Upper lobe of left lung (tissue), 6 donors: ENCODE results near the gene FAM120C. TPM values are rescaled to one million over a fixed set of nuclear protein-coding genes. Genes with fewer than 3 reads are reported as not detected.

Experiments
- ATAC-seq, 2 donors: fragments of 200-7000 bp; cut with Tn5 transposase; one replicate each; pipeline ENCODE4 v1.9.1; 2022; ENCODE audit warnings: mild to moderate bottlenecking in 2 of 2, moderate library complexity in 2 of 2; ENCODE audit not compliant: low FRiP score in 2 of 2
- DNase-seq, 2 donors: peaks; one replicate each; pipeline ENCODE4 v3.0.0-alpha.2; 2019 to 2020
- H3K27ac ChIP-seq, 4 donors: fragments of 200-600 bp; sonication (generic); one replicate each; pipeline ENCODE4 v1.5.1; 2016 to 2019
- H3K27me3 ChIP-seq, 4 donors: fragments of 200-600 bp; sonication (generic); one replicate each; pipeline ENCODE4 v1.5.1; 2017 to 2019
- H3K36me3 ChIP-seq, 4 donors: fragments of 200-600 bp; sonication (generic); one replicate each; pipeline ENCODE4 v1.5.1; 2016 to 2019
- H3K4me1 ChIP-seq, 4 donors: fragments of 200-600 bp; sonication (generic); one replicate each; pipeline ENCODE4 v1.5.1; 2018 to 2019
- H3K4me3 ChIP-seq, 4 donors: fragments of 200-600 bp; sonication (generic); one replicate each; pipeline ENCODE4 v1.5.1; 2017 to 2019; ENCODE audit warnings: mild to moderate bottlenecking in 2 of 4, moderate library complexity in 1 of 4
- H3K9me3 ChIP-seq, 4 donors: fragments of 200-600 bp; sonication (generic); one replicate each; pipeline ENCODE4 v1.5.1; 2018 to 2019
- EP300 ChIP-seq, 4 donors: sonication (generic); formaldehyde crosslinking; IDR thresholded peaks; one replicate each; pipeline ENCODE4 v1.5.1; 2017; ENCODE audit warnings: antibody characterized with exemption in 4 of 4, control low read depth in 2 of 4
- POLR2A ChIP-seq, 4 donors: fragments of 450-650 bp; IDR thresholded peaks; one replicate each; pipeline ENCODE4 v1.5.1; 2016 to 2017; ENCODE audit warnings: antibody characterized with exemption in 4 of 4, mild to moderate bottlenecking in 2 of 4
- POLR2AphosphoS5 ChIP-seq, 2 donors: sonication (generic); formaldehyde crosslinking; IDR thresholded peaks; one replicate each; pipeline ENCODE4 v1.5.1; 2017; ENCODE audit warnings: antibody characterized with exemption in 2 of 2
- WGBS, 2 donors: methylation state at CpG; one replicate each; pipeline ENCODE4 v1.1.5; 2017 to 2018; 5-methylcytosine and 5-hydroxymethylcytosine counted together
- total RNA-seq, 6 donors: library from RNA; depleted of rRNA in 4 of 6; stranded (reverse); fragments of >200 nt in 4 of 6; gene quantifications; one replicate each; pipeline versions ENCODE4 v1.1.0 to v1.2.1, GENCODE V29; 2016 to 2021
- TF ChIP-seq, protein P1 (sequence below), 6 experiments: fragments of 450-650 bp in 4 of 6; fragments of 200-600 bp in 2 of 6; sonication (generic) in 2 of 6; IDR thresholded peaks; one replicate each; pipeline ENCODE4 v1.5.1; 2016 to 2019; ENCODE audit warnings: antibody characterized with exemption in 6 of 6
- donor health status: DM: no; HTN: no; CAD: no; lungs with moderate emphysema.
- donor health status: DM: no; HTN: yes; CAD: no; lungs with severe emphysema.

Gene FAM120C
- total RNA-seq, 6 donors from 2014 or later: 6.1 to 17.8 (median 12.1) TPM

DNA sequence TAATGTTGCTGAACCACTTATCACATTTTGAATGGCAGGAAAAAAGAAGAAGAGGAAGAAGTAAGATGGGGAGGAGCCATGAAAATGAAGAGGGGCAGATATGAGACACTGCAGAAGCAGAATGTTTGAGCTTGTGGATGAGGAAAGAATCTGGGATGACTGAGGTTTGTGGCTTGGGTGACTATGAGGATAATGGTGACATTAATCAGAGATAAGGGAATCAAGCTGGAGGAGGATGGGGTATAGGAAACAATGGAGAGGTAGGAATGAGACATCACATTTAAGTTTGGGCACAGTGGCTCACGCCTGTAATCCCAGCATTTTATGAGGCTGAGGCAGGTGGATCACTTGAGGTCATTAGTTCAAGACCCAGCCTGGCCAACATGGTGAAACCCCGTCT, 119.7 kb downstream of the FAM120C start:
- 80 to 100% methylated on average over 1 to 2 of the region's 2 CpGs for WGBS, 2 donors
- Histone ChIP-seq H3K4me1 (no peaks in the 10 kb centered on the region), H3K36me3 (no peaks in the 10 kb centered on the region), H3K27ac (no peak overlapping the region), H3K4me3 (no peak overlapping the region), H3K27me3 (no peaks in the 10 kb centered on the region), H3K9me3 (no peaks in the 10 kb centered on the region)
- DNase-seq: no peak
- no peak for ATAC-seq
- TF ChIP-seq, protein P1, sequence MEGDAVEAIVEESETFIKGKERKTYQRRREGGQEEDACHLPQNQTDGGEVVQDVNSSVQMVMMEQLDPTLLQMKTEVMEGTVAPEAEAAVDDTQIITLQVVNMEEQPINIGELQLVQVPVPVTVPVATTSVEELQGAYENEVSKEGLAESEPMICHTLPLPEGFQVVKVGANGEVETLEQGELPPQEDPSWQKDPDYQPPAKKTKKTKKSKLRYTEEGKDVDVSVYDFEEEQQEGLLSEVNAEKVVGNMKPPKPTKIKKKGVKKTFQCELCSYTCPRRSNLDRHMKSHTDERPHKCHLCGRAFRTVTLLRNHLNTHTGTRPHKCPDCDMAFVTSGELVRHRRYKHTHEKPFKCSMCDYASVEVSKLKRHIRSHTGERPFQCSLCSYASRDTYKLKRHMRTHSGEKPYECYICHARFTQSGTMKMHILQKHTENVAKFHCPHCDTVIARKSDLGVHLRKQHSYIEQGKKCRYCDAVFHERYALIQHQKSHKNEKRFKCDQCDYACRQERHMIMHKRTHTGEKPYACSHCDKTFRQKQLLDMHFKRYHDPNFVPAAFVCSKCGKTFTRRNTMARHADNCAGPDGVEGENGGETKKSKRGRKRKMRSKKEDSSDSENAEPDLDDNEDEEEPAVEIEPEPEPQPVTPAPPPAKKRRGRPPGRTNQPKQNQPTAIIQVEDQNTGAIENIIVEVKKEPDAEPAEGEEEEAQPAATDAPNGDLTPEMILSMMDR (IDR thresholded peaks at IDR 0.05): no peak
- TF ChIP-seq POLR2AphosphoS5 (IDR thresholded peaks at IDR 0.05) (no peak), POLR2A (IDR thresholded peaks at IDR 0.05) (no peak), EP300 (IDR thresholded peaks at IDR 0.05) (no peak)

DNA sequence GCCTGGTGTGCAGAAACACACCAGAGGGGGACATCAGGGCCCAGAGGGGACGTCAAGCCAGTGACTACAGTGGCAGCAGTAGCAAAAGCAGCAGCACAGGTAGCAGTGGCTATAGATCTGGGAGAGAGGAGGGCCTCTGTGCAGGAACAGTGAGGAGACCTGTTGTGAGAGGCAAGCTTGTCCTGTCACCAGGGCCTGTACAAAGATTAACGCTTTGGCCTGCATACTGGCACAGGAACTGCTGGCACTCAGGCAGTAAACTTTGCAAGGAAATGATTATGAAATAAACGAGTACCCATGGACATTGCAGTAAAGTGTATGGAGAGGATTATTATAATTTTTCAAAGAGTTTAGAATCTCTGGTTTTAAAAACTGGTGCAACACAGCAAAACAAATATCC, 133.3 kb downstream of the FAM120C start:
- Histone ChIP-seq H3K9me3 (no peaks in the 10 kb centered on the region), H3K36me3 (no peaks in the 10 kb centered on the region), H3K27me3 (no peaks in the 10 kb centered on the region), H3K4me3 (no peak overlapping the region), H3K4me1 (peaks cover 0 to 3% (median 0%) of the 10 kb centered on the region in 4 donors), H3K27ac (no peak overlapping the region)
- no peak for ATAC-seq
- TF ChIP-seq, protein P1 (IDR thresholded peaks at IDR 0.05): no peak
- TF ChIP-seq POLR2A (IDR thresholded peaks at IDR 0.05): no peak
- no peak for TF ChIP-seq POLR2AphosphoS5 (IDR thresholded peaks at IDR 0.05)
- no peak for TF ChIP-seq EP300 (IDR thresholded peaks at IDR 0.05)
- 13 to 21% methylated on average over 2 to 3 of the region's 3 CpGs for WGBS, 2 donors
- DNase-seq: no peak

- TF ChIP-seq EP300 (IDR thresholded peaks at IDR 0.05) (no peak), POLR2A (IDR thresholded peaks at IDR 0.05) (no peak), POLR2AphosphoS5 (IDR thresholded peaks at IDR 0.05) (no peak)
- TF ChIP-seq, protein P1 (IDR thresholded peaks at IDR 0.05): no peak
- ATAC-seq (no peak), DNase-seq (no peak)
- H3K4me3 ChIP-seq: no peak overlapping the region
- no peaks in the 10 kb centered on the region for H3K9me3 ChIP-seq
- 67 to 69% methylated on average over 1 of the region's 1 CpG for WGBS, 2 donors
- H3K27me3 ChIP-seq: no peaks in the 10 kb centered on the region
- H3K4me1 ChIP-seq: peaks cover 0 to 3% (median 0%) of the 10 kb centered on the region in 4 donors
- H3K27ac ChIP-seq: no peak overlapping the region
- no peaks in the 10 kb centered on the region for H3K36me3 ChIP-seq
Measured at GRCh38 chrX:54048412-54048811, 134.6 kb downstream of the FAM120C start.

GRCh38 chrX:54045563-54046228, 137.4 kb downstream of the FAM120C start:
- H3K4me3 ChIP-seq: no peak overlapping the region
- H3K27ac ChIP-seq: no peak overlapping the region
- peaks cover 0 to 5% (median 2%) of the 10 kb centered on the region in 4 donors for H3K4me1 ChIP-seq
- peaks cover 0 to 12% (median 0%) of the 10 kb centered on the region in 4 donors for H3K36me3 ChIP-seq
- ATAC-seq (no peak), DNase-seq (no peak)
- WGBS, 2 donors: 87% methylated on average over 12 of the region's 12 CpGs
- H3K27me3 ChIP-seq: no peaks in the 10 kb centered on the region
- no peaks in the 10 kb centered on the region for H3K9me3 ChIP-seq
- TF ChIP-seq, protein P1 (IDR thresholded peaks at IDR 0.05): no peak
- TF ChIP-seq POLR2A (IDR thresholded peaks at IDR 0.05) (no peak), EP300 (IDR thresholded peaks at IDR 0.05) (no peak), POLR2AphosphoS5 (IDR thresholded peaks at IDR 0.05) (no peak)

GRCh38 chrX:54044877-54045338, 138.1 kb downstream of the FAM120C start:
- WGBS, 2 donors: 42 to 58% methylated on average over 1 to 10 of the region's 10 CpGs
- Histone ChIP-seq H3K36me3 (peaks cover 0 to 13% (median 0%) of the 10 kb centered on the region in 4 donors), H3K9me3 (no peaks in the 10 kb centered on the region), H3K4me3 (peak overlapping the region; percentile 17 to 74 (median 66)), H3K4me1 (peaks cover 0 to 5% (median 2%) of the 10 kb centered on the region in 4 donors), H3K27me3 (no peaks in the 10 kb centered on the region), H3K27ac (peak overlapping the region; percentile 94 to 97 (median 95))
- no peak for ATAC-seq
- TF ChIP-seq, protein P1 (IDR thresholded peaks at IDR 0.05): no peak
- TF ChIP-seq POLR2AphosphoS5 (IDR thresholded peaks at IDR 0.05): no peak
- TF ChIP-seq POLR2A (IDR thresholded peaks at IDR 0.05): no peak
- TF ChIP-seq EP300 (IDR thresholded peaks at IDR 0.05): no peak
- no peak for DNase-seq
